ENCODE data around the gene SF1.

- no peak for TF ChIP-seq USF2 (CRISPR knock-in tag; IDR thresholded peaks at IDR 0.05)
- no peak for TF ChIP-seq ZNF138 (CRISPR knock-in tag; conservative IDR thresholded peaks at IDR 0.05)
- no peak for TF ChIP-seq NR1H2 (CRISPR knock-in tag; IDR thresholded peaks at IDR 0.05)
- no peak for TF ChIP-seq NFE2L1 (CRISPR knock-in tag; IDR thresholded peaks at IDR 0.05)
- TF ChIP-seq NR3C1 (CRISPR knock-in tag; conservative IDR thresholded peaks at IDR 0.05; ENCODE audit: low read depth), result no peak
- TF ChIP-seq PRDM15 (CRISPR knock-in tag; IDR thresholded peaks at IDR 0.05), result no peak
Measured at GRCh38 chr11:64719406-64719805, 58.9 kb downstream of the SF1 start.
